Parathyroid adenoma (tissue), 2 donors: Measurements from ENCODE around the gene NKAIN2.

Experiments used
- H2AFZ ChIP-seq: fragments of 300-600 bp; sonication (generic); one replicate; pipeline ENCODE4 v1.7.0; 2017; ENCODE audit warnings: antibody characterized with exemption, mild to moderate bottlenecking
- H3K27ac ChIP-seq: fragments of 300-600 bp; sonication (generic); one replicate; pipeline ENCODE4 v1.7.0; 2017
- H3K27me3 ChIP-seq: fragments of 300-600 bp; sonication (generic); one replicate; pipeline ENCODE4 v1.7.0; 2017; ENCODE audit warnings: low read length; ENCODE audit not compliant: control insufficient read depth, insufficient read depth
- H3K36me3 ChIP-seq: fragments of 300-600 bp; sonication (generic); one replicate; pipeline ENCODE4 v1.7.0; 2017; ENCODE audit warnings: low read length; ENCODE audit not compliant: control insufficient read depth, insufficient read depth
- H3K4me1 ChIP-seq: fragments of 300-600 bp; sonication (generic); one replicate; pipeline ENCODE4 v1.7.0; 2017; ENCODE audit warnings: control low read depth
- H3K4me2 ChIP-seq: fragments of 300-600 bp; sonication (generic); one replicate; pipeline ENCODE4 v1.7.0; 2017; ENCODE audit warnings: low read length
- H3K4me3 ChIP-seq: fragments of 300-600 bp; sonication (generic); one replicate; pipeline ENCODE4 v1.7.0; 2017; ENCODE audit warnings: low read depth, low read length
- H3K79me2 ChIP-seq: fragments of 300-600 bp; sonication (generic); one replicate; pipeline ENCODE4 v1.7.0; 2017; ENCODE audit warnings: control low read depth
- H3K9ac ChIP-seq: fragments of 300-600 bp; sonication (generic); one replicate; pipeline ENCODE4 v1.7.0; 2017; ENCODE audit warnings: mild to moderate bottlenecking
- H3K9me3 ChIP-seq: fragments of 300-600 bp; sonication (generic); one replicate; pipeline ENCODE4 v1.7.0; 2017; ENCODE audit warnings: low read length; ENCODE audit not compliant: control insufficient read depth
- CTCF ChIP-seq: fragments of 300-600 bp; sonication (generic); IDR thresholded peaks from one replicate; pipeline ENCODE4 v1.7.0; 2017; ENCODE audit warnings: antibody characterized with exemption, mild to moderate bottlenecking
- donor health status: primary hyperparathyroidism.

NKAIN2 gene

GRCh38 chr6:124073820-124074587 is 270.3 kb downstream of the NKAIN2 start:
- Histone ChIP-seq H3K4me2 (no peak overlapping the region), H3K4me1 (no peaks in the 10 kb centered on the region), H3K27ac (no peak overlapping the region), H3K9me3 (peaks cover 3% of the 10 kb centered on the region), H3K9ac (no peak overlapping the region), H3K79me2 (no peaks in the 10 kb centered on the region), H3K27me3 (no peaks in the 10 kb centered on the region), H2AFZ (no peak overlapping the region), H3K36me3 (no peaks in the 10 kb centered on the region), H3K4me3 (no peak overlapping the region)
- no peak for TF ChIP-seq CTCF

GRCh38 chr6:124074606-124075005 is 270.9 kb downstream of the NKAIN2 start:
- H3K79me2 ChIP-seq: no peaks in the 10 kb centered on the region
- no peak overlapping the region for H3K4me3 ChIP-seq
- no peak for TF ChIP-seq CTCF
- H3K4me2 ChIP-seq: no peak overlapping the region
- H3K4me1 ChIP-seq: no peaks in the 10 kb centered on the region
- H3K27me3 ChIP-seq: no peaks in the 10 kb centered on the region
- no peaks in the 10 kb centered on the region for H3K36me3 ChIP-seq
- no peak overlapping the region for H3K27ac ChIP-seq
- H2AFZ ChIP-seq: no peak overlapping the region
- no peak overlapping the region for H3K9ac ChIP-seq
- H3K9me3 ChIP-seq: peaks cover 3% of the 10 kb centered on the region

- Histone ChIP-seq H3K27me3 (no peaks in the 10 kb centered on the region), H3K4me3 (no peak overlapping the region), H3K9me3 (peaks cover 3% of the 10 kb centered on the region), H2AFZ (no peak overlapping the region), H3K27ac (no peak overlapping the region), H3K9ac (no peak overlapping the region), H3K36me3 (no peaks in the 10 kb centered on the region), H3K4me1 (no peaks in the 10 kb centered on the region), H3K4me2 (no peak overlapping the region), H3K79me2 (no peaks in the 10 kb centered on the region)
- TF ChIP-seq CTCF: no peak
These were observed 272.8 kb downstream of the NKAIN2 start for GRCh38 chr6:124076336-124077048.

GRCh38 chr6:124078169-124078568 is 274.5 kb downstream of the NKAIN2 start:
- no peak for TF ChIP-seq CTCF
- no peak overlapping the region for H3K4me3 ChIP-seq

More at GRCh38 chr6:124078169-124078568, 274.5 kb downstream of the NKAIN2 start:
- Histone ChIP-seq H3K9me3 (no peaks in the 10 kb centered on the region), H3K36me3 (no peaks in the 10 kb centered on the region), H3K79me2 (no peaks in the 10 kb centered on the region), H3K27ac (no peak overlapping the region), H2AFZ (no peak overlapping the region), H3K4me2 (no peak overlapping the region), H3K9ac (no peak overlapping the region), H3K27me3 (no peaks in the 10 kb centered on the region), H3K4me1 (no peaks in the 10 kb centered on the region)
